HG02981 (cell line): ENCODE results near the gene RCBTB2.
"Not testable (repeated sequence)": the region's sequence is repeated elsewhere in the genome, so short reads cannot be mapped to it uniquely, and the experiment has no call there.

Experiments used
- ATAC-seq: cut with Tn5 transposase; IDR thresholded peaks from one replicate; pipeline ENCODE4 v1.9.1; 2021; ENCODE audit warnings: mild to moderate bottlenecking, moderate library complexity; ENCODE audit not compliant: unreplicated experiment

Gene RCBTB2

GRCh38 chr13:48532506-48533499, at the start of gene RCBTB2:
TSS of gene RCBTB2 (minus strand) at chr13:48533080. CDS start at chr13:48521939, 11,141 bp downstream.
- ATAC-seq = peak; percentile 82

GRCh38 chr13:48582084-48582483, 49.2 kb upstream of the RCBTB2 start:
- no peak for ATAC-seq

- ATAC-seq = no peak
Measured at GRCh38 chr13:48580896-48581295, 48.0 kb upstream of the RCBTB2 start.

- no peak for ATAC-seq
Measured at GRCh38 chr13:48580185-48580803, 47.4 kb upstream of the RCBTB2 start.

- ATAC-seq = not testable (repeated sequence)
Measured at GRCh38 chr13:48579919-48580180, 47.0 kb upstream of the RCBTB2 start.

GRCh38 chr13:48579165-48579918, 46.5 kb upstream of the RCBTB2 start:
- peak; percentile 88 for ATAC-seq

GRCh38 chr13:48578516-48579164, 45.8 kb upstream of the RCBTB2 start:
- peak; percentile 46 for ATAC-seq

- ATAC-seq = no peak
Measured at GRCh38 chr13:48576448-48577010, 43.6 kb upstream of the RCBTB2 start.

- no peak for ATAC-seq
Measured at GRCh38 chr13:48575031-48575430, 42.2 kb upstream of the RCBTB2 start.

- ATAC-seq = no peak
Measured at GRCh38 chr13:48574041-48574796, 41.3 kb upstream of the RCBTB2 start.

GRCh38 chr13:48573213-48574007, 40.5 kb upstream of the RCBTB2 start:
- ATAC-seq = no peak

GRCh38 chr13:48571126-48571913, 38.4 kb upstream of the RCBTB2 start:
- no peak for ATAC-seq

GRCh38 chr13:48570216-48570828, 37.4 kb upstream of the RCBTB2 start:
- ATAC-seq = no peak

- ATAC-seq = no peak
Measured at GRCh38 chr13:48569104-48569666, 36.3 kb upstream of the RCBTB2 start.

GRCh38 chr13:48568370-48569103, 35.7 kb upstream of the RCBTB2 start:
- no peak for ATAC-seq

- ATAC-seq = no peak
Measured at GRCh38 chr13:48567515-48568369, 34.9 kb upstream of the RCBTB2 start.
